Motor neuron (in vitro differentiated cells): Measurements from ENCODE around the gene HLA-G. TPM values are rescaled to one million over a fixed set of nuclear protein-coding genes. Genes with fewer than 3 reads are reported as not detected.

Experiments used
- ATAC-seq, 8 experiments: fragments of 200-7000 bp; cut with Tn5 transposase; replicated peaks in 6 of 8; 2 replicates each; pipeline ENCODE4 v1.8.0; 2021; ENCODE audit warnings: mild to moderate bottlenecking in 8 of 8, moderate library complexity in 8 of 8
- H3K27ac ChIP-seq, 2 donors: fragments of 250-450 bp; sonication (Bioruptor Pico); 2 replicates each; pipeline ENCODE4 v1.9.0; 2021; ENCODE audit warnings: antibody characterized with exemption in 2 of 2, mild to moderate bottlenecking in 2 of 2, moderate library complexity in 1 of 2
- H3K4me1 ChIP-seq, 2 donors: fragments of 250-450 bp; sonication (Bioruptor Pico); replicated peaks in 1 of 2; 2 replicates each; pipeline ENCODE4 v1.6.1; 2021; ENCODE audit warnings: antibody characterized with exemption in 2 of 2, mild to moderate bottlenecking in 2 of 2, moderate library complexity in 1 of 2
- H3K4me3 ChIP-seq, 5 donors: fragments of 250-450 bp; sonication (Bioruptor Pico); 2 replicates each; pipeline ENCODE4 v1.9.0; 2021; ENCODE audit warnings: antibody characterized with exemption in 5 of 5, mild to moderate bottlenecking in 5 of 5, moderate library complexity in 4 of 5
- WGBS, 10 experiments: fragments of 450-650 bp; shearing (Covaris generic); methylation state at CpG; one replicate each; pipeline ENCODE4 v1.0.0; 2022; 5-methylcytosine and 5-hydroxymethylcytosine counted together
- in situ Hi-C, 9 experiments: fragments of 400-800 bp; cut with MboI; loops; one replicate each; pipeline ENCODE4 v1.15.0; 2021; ENCODE audit warnings: low sequenced_read_pairs in 9 of 9, low pct_unique_long_range_greater_than_20kb in 2 of 9; ENCODE audit not compliant: unreplicated experiment in 9 of 9
- total RNA-seq, 8 experiments: library from RNA; unstranded; fragments of 300-600 nt; gene quantifications; 2 replicates each; pipeline versions ENCODE4 v1.2.3 to v1.2.4, GENCODE V29; 2022

The HLA-G gene
- total RNA-seq, 8 experiments from 2014 or later: 0.56 TPM; not detected in 7

- Histone ChIP-seq H3K4me1 (no peaks in the 10 kb centered on the region), H3K27ac (no peak overlapping the region), H3K4me3 (no peak overlapping the region)
- ATAC-seq: no peak
- in situ Hi-C loops: no loop called here
- WGBS, 10 experiments: 66 to 100% (median 85%) methylated on average over 4 to 20 of the region's 24 CpGs; no CpG with 5 or more reads in 4 of the 10 experiments
Measured at GRCh38 chr6:29800254-29800653, 27.4 kb upstream of the HLA-G start.

GRCh38 chr6:29806387-29806786 lies 21.2 kb upstream of the HLA-G start:
- WGBS, 10 experiments: 42 to 100% (median 72%) methylated on average over 2 to 3 of the region's 3 CpGs; no CpG with 5 or more reads in 1 of the 10 experiments
- in situ Hi-C loops: no loop called here
- Histone ChIP-seq H3K27ac (no peak overlapping the region), H3K4me3 (no peak overlapping the region), H3K4me1 (no peaks in the 10 kb centered on the region)
- no peak for ATAC-seq

- Histone ChIP-seq H3K4me1 (no peaks in the 10 kb centered on the region), H3K4me3 (no peak overlapping the region), H3K27ac (no peak overlapping the region)
- in situ Hi-C loops: no loop called here
- ATAC-seq: no peak
Measured at GRCh38 chr6:29809249-29809648, 18.4 kb upstream of the HLA-G start.

- in situ Hi-C loops: no loop called here
- no peak overlapping the region for H3K4me3 ChIP-seq
- H3K27ac ChIP-seq: no peak overlapping the region
- WGBS, 10 experiments: 21 to 82% (median 59%) methylated on average over 1 to 2 of the region's 2 CpGs; no CpG with 5 or more reads in 2 of the 10 experiments
- H3K4me1 ChIP-seq: no peaks in the 10 kb centered on the region
- ATAC-seq: no peak
Measured at GRCh38 chr6:29810371-29810770, 17.3 kb upstream of the HLA-G start.

GRCh38 chr6:29811377-29811776 lies 16.2 kb upstream of the HLA-G start:
- 60 to 100% (median 90%) methylated on average over 1 of the region's 1 CpG; no CpG with 5 or more reads in 6 of the 10 experiments for WGBS, 10 experiments
- Histone ChIP-seq H3K4me1 (no peaks in the 10 kb centered on the region), H3K27ac (no peak overlapping the region), H3K4me3 (no peak overlapping the region)
- ATAC-seq: no peak
- in situ Hi-C loops: no loop called here

GRCh38 chr6:29813066-29813465 lies 14.6 kb upstream of the HLA-G start:
- no peaks in the 10 kb centered on the region for H3K4me1 ChIP-seq
- H3K4me3 ChIP-seq: no peak overlapping the region
- ATAC-seq: peak in 1 of 8 experiments; percentile 32
- in situ Hi-C loops: no loop called here
- WGBS, 10 experiments: 0% methylated on average over 1 of the region's 1 CpG; no CpG with 5 or more reads in 9 of the 10 experiments
- no peak overlapping the region for H3K27ac ChIP-seq

- in situ Hi-C loops: no loop called here
- peak in 3 of 8 experiments; percentile 37 to 54 (median 52) for ATAC-seq
- Histone ChIP-seq H3K27ac (no peak overlapping the region), H3K4me1 (no peaks in the 10 kb centered on the region), H3K4me3 (no peak overlapping the region)
- 0 to 81% (median 55%) methylated on average over 2 to 7 of the region's 7 CpGs; no CpG with 5 or more reads in 2 of the 10 experiments for WGBS, 10 experiments
Measured at GRCh38 chr6:29813809-29814208, 13.8 kb upstream of the HLA-G start.

GRCh38 chr6:29814379-29815117 lies 13.1 kb upstream of the HLA-G start:
- in situ Hi-C loops: no loop called here

GRCh38 chr6:29815118-29815750 lies 12.4 kb upstream of the HLA-G start:
- no peak overlapping the region for H3K27ac ChIP-seq
- in situ Hi-C loops: no loop called here
- no peaks in the 10 kb centered on the region for H3K4me1 ChIP-seq
- 0 to 92% (median 71%) methylated on average over 1 to 6 of the region's 7 CpGs; no CpG with 5 or more reads in 1 of the 10 experiments for WGBS, 10 experiments
- ATAC-seq: no peak
- H3K4me3 ChIP-seq: no peak overlapping the region

More at GRCh38 chr6:29814379-29815117, 13.1 kb upstream of the HLA-G start:
- Histone ChIP-seq H3K4me1 (no peaks in the 10 kb centered on the region), H3K4me3 (no peak overlapping the region), H3K27ac (no peak overlapping the region)
- ATAC-seq: no peak
- WGBS, 10 experiments: 20 to 72% (median 53%) methylated on average over 1 to 8 of the region's 9 CpGs; no CpG with 5 or more reads in 4 of the 10 experiments

GRCh38 chr6:29816030-29816429 lies 11.6 kb upstream of the HLA-G start:
- H3K4me3 ChIP-seq: no peak overlapping the region
- ATAC-seq: no peak
- no peaks in the 10 kb centered on the region for H3K4me1 ChIP-seq
- WGBS, 10 experiments: 0 to 40% (median 17%) methylated on average over 1 of the region's 1 CpG; no CpG with 5 or more reads in 5 of the 10 experiments
- H3K27ac ChIP-seq: no peak overlapping the region
- in situ Hi-C loops: no loop called here

GRCh38 chr6:29818892-29819291 lies 8.7 kb upstream of the HLA-G start:
- no peak overlapping the region for H3K4me3 ChIP-seq
- WGBS, 10 experiments: 41 to 83% (median 64%) methylated on average over 2 to 4 of the region's 4 CpGs
- H3K27ac ChIP-seq: no peak overlapping the region
- H3K4me1 ChIP-seq: no peaks in the 10 kb centered on the region
- ATAC-seq: no peak
- in situ Hi-C loops: no loop called here

- in situ Hi-C loops: loop anchor here in 1 of 9 experiments (10.0 kb wide), 1 partner anchor 79 kb away; no protein-coding TSS in a partner anchor
- Histone ChIP-seq H3K4me1 (no peaks in the 10 kb centered on the region), H3K4me3 (no peak overlapping the region), H3K27ac (no peak overlapping the region)
- no peak for ATAC-seq
Measured at GRCh38 chr6:29824144-29824543, 3.5 kb upstream of the HLA-G start.

GRCh38 chr6:29825848-29826247 lies 1.8 kb upstream of the HLA-G start:
- 33 to 100% (median 58%) methylated on average over 1 to 2 of the region's 2 CpGs; no CpG with 5 or more reads in 1 of the 10 experiments for WGBS, 10 experiments
- H3K4me3 ChIP-seq: no peak overlapping the region
- no peak for ATAC-seq
- no peak overlapping the region for H3K27ac ChIP-seq
- H3K4me1 ChIP-seq: no peaks in the 10 kb centered on the region
- in situ Hi-C loops: loop anchor here in 5 of 9 experiments (10.0 to 25.0 kb wide), 5 partner anchors 81 to 311 kb away; partner anchors contain the start of genes TRIM40 (in 2 of the 5) and HLA-F (in 1 of the 5)
